Activated T-cell treated with anti-CD3 and anti-CD28 coated beads for 4 hours (primary cell): ENCODE data around the gene ZHX3.
"Not testable (repeated sequence)": the region's sequence is repeated elsewhere in the genome, so short reads cannot be mapped to it uniquely, and the experiment has no call there.

Source experiments
- DNase-seq: peaks from one replicate; pipeline ENCODE4 v3.0.0-alpha.2; 2020

ZHX3 gene

DNA sequence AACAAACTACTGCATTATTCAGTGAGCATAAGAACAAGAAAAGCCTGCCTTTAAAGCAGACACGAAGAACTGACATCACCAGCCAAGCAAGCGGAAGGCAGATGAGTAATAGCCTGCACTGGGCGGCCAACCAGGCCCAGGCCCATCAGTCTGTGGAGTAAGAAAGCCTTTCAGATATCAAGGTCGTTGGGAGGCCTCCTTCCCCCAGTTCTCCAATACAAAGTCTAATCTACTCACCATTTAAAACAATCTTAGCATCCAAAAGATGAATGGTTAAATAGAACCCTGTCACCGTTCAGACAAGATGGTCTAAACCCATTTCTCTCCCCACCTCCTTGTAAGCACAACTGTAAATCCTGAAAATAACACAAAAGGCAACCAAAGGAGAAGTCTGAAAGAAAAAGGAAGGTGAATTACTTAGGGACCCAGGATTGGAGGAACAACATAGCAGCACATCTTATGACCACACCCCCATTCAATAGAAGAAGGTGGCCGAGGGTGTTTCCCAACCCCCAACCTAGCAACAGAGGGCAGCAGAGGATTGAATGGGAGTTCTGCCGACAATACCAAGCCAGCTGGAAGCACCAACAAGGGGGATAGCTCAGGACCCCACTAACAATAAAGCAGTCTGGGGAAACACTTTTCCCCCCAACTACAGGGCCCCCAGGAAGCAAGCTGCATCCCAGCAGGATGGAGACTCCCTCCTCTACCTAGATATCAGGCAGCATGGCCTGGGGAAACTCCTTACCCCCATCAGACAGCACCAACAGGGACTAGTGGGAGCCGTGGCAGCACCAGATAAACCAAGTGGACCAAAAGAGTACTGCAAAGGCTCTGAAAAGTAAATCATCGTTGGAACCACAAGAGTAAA lies 67.9 kb downstream of the ZHX3 start:
- no peak for DNase-seq

DNA sequence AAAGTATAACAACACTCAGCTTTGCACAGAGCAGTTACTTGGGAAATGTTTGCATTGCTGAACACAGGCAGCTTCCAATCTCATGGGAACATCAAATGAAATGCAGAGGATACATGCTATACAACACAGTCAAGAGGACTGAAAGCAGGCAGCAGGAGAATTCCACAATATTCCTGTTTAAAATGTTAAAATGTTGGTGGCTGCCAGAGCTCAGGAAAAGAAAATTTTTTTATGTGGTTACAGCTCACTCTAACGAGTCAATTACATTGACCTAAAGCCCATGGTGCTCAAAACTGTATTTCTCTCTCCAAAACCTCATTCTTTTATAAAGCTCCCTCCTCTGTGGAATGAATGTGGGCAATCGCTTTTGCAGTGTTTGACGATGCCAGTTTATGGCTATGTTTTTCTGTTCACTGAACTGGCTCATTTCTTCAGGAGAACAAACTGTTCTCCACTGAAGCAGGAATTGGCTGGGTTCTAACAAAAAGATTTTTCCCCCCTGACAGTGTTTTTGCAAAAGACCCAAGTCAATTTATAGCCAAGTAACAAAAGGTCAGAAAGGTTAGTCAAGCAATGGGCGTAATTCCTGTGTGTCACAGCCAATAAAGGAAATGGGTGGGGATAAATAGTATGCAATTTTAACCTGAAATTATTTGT lies 69.0 kb downstream of the ZHX3 start:
- DNase-seq: no peak

DNA sequence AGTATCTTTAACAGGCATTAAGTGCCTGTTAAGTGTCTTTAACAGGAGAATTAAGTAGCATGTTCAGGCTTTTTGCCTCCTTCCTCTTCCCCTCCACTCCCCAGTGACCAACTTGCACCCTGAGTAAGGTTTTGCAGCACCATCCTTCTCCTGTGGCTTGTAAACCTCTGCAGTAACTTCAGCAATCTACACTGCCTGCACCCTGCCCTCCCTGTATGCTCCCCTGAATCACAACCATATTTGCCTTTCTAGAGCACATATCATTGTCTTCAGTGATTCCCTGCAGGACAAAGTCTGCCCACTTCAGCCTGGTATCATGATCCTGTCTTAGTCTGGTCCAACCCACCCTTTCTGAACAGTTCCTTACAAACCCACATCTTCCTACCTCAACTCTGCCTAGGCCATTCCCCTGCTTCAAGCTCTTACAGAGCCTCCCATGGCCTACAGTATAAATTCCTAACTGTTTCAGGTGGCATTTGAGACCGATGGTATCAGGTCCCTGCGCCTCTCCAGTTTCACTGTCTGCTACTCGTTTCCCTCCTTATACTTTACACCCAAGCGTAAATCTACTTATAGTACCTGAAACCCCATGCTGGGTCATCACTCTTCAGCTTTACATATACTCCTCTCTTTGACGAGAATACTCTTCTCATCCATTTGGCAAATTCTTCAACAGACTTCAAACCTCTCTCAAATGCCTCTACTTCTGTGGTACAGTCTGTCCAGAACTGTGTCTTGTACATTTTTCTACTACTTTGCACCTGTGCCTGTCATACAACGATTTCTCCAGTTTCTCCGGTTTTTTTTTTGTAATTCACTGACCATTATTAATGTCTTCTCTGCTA lies 69.8 kb downstream of the ZHX3 start:
- DNase-seq: no peak

DNA sequence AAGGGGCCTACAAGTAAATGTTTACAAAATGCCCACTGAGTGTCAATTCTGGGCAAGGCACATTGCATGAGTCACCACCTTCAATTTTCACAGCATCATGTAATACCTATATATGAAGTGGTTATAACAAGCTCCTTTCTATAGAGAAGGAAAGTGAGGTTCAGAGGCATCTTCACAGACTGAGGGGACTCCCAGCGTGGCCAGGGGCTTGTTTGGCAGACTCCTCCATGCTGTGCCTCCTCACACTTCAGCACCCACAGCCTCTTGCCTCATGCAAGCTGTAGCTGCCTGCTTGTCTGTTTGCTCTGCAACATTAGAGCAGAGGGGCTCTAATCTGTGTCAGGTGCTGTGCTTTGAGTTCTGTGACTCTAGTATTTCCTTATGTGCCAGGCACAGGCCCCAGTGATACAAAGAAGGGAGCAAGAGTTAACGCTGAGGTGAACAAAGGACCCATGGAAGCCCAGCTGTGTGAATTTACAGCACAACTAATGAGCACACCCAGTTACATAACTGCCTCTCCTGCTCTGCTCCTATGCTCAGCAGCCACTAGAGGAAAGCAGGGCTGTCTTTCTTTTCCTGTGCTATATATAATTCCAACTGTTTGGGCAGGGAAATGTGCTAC lies 72.3 kb downstream of the ZHX3 start:
- DNase-seq: no peak

GRCh38 chr20:41242807-41243206 lies 74.7 kb downstream of the ZHX3 start:
- DNase-seq: no peak

DNA sequence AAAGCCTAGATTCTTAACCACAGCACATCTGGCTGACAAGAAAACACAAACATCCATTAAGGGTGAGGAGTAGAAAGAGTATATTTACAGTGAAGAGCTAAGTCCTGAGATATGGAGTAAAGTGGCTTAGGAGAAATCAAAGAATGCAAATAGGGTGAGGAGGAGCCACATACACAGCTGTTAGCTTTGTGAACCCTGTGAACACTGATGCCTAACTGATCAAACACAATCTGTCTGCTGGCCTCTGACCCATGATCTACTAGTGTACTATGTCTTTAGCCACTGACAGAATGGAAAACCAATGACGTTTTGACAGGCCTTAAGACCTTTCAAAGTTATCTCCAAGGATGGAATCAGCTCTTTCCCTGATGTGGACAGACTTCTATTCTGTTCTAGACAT lies 75.2 kb downstream of the ZHX3 start:
- no peak for DNase-seq

DNA sequence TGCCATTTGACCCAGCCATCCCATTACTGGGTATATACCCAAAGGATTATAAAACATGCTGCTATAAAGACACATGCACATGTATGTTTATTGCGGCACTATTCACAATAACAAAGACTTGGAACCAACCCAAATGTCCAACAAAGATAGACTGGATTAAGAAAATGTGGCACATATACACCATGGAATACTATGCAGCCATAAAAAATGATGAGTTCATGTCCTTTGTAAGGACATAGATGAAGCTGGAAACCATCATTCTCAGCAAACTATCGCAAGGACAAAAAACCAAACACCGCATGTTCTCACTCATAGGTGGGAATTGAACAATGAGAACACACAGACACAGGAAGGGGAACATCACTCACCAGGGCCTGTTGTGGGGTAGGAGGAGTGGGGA lies 80.3 kb downstream of the ZHX3 start:
- DNase-seq: not testable (repeated sequence)

DNA sequence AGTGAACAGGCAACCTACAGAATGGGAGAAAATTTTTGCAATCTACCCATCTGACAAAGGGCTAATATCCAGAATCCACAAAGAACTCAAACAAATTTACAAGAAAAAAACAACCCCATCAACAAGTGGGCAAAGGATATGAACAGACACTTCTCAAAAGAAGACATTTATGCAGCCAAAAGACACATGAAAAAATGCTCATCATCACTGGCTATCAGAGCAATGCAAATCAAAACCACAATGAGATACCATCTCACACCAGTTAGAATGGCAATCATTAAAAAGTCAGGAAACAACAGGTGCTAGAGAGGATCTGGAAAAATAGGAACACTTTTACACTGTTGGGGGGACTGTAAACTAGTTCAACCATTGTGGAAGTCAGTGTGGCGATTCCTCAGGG lies 80.7 kb downstream of the ZHX3 start:
- not testable (repeated sequence) for DNase-seq

DNA sequence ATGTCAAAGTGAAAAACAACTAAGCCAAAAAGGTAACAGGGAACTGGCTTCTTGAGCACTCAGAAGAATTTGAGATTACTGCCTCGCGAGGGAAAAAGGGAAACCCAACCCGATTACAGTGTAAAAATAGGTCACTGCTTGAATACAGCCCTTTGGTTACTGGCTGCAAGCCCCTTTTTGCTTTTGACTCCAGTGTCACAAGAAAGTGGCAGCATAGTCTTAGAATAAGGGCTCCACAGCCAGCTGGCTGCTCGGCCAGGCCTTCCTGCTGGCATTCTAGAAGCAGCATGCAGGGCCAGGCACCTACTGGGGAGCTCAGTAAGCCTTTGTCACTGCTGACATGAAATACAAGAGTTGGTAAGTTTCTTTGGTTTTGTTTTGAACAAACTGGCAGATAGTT lies 83.0 kb downstream of the ZHX3 start:
- no peak for DNase-seq

DNA sequence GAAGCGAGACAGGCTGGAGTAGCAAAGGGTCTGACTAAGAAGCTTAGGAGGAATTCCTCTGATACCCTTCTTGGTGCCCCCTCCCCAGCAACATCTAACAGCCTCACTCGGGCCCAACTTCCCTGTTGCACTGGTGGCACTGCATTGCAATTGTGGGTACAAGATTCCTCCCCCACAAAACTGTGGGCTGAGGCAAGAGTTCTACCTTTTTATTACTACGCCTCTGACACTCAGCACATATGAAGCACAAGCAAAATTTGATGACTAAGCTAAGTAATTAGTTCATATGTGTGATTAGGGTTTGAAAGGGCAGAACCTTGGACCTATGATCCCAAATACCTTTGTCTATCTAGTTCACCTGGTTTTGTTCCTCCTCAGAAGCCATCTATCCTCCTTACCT lies 83.5 kb downstream of the ZHX3 start:
- no peak for DNase-seq

DNA sequence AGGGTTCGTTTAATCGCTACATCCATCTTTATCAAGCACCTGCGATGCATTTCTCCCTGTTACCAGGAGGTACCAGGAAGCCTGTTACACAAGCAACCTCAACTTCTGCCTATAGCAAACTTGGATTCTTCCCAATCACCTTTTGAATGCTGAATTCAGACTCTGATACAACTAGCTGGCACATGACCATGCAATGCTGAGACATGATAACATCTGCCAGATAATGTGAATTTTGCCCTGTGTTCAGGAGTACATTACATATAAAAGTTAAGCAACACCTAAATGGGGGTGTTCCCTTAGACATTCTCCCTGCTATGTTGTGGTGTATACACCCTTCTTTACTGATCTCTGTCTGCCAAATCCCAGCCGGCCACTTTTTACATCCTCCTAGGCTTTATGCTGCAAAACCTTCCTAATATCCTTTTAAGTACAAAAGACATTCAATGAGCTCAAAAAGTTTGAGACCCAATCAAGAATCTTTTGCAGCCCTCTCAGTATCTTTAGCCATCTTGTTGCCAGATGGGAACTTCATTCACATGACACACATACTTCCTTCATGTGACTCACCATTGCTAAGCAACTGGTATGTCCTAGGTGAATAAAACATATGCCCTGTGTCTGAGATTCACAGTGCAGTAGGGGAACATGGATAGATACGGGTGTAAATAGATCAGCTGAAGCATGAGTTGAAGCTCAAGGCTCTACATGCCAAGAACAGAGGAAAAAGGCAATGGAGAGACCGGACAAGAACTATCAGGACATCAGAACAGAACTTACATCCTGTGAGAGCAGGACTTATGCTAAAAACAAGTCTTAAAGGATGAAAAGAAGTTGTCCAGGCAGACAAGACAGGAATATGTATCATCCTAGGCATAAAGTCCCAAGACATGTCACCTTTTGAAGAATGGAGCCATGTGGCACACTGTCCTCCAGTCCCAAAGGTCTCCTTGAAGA lies 84.3 kb downstream of the ZHX3 start:
- no peak for DNase-seq

DNA sequence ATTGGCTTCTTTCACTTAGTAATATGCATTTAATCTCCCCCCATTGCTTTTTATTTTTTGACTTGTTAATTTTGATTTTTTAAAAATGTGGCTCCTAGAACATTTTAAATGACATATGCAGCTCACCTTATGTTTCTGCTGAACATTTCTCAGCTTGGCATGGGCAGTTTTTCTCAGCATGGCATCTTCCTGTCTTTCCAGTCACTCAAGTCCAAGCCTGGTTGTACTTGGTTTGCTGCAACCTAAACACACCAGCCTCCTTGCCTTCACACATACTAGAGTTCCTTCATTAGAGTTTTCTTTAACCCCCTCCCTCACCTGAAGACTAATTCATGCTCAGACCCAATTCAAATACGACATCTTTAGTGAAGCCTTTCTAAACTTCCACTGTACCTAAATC lies 86.4 kb downstream of the ZHX3 start:
- DNase-seq: no peak

DNA sequence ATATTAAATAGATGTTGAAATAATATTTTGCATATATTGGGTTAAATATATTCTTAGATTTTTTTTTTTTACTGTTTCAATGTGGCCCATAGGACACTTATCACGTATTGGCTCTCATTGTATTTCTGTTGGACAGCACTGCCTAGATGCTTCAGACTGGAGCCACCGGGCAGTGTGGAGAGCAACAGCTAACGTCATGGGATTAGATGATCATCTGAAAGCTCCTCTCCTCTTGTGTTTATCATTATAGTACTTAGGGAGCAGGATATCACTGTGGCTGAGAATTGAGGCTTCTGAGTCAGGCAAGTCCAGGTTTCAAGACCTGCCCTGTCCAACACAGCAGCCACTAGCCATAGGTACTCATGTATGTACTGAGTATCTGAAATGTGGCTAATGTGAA lies 87.4 kb downstream of the ZHX3 start:
- DNase-seq: no peak

- no peak for DNase-seq
Measured at GRCh38 chr20:41229259-41229658, 88.3 kb downstream of the ZHX3 start.

- DNase-seq: no peak
Measured at GRCh38 chr20:41228858-41229257, 88.7 kb downstream of the ZHX3 start.

DNA sequence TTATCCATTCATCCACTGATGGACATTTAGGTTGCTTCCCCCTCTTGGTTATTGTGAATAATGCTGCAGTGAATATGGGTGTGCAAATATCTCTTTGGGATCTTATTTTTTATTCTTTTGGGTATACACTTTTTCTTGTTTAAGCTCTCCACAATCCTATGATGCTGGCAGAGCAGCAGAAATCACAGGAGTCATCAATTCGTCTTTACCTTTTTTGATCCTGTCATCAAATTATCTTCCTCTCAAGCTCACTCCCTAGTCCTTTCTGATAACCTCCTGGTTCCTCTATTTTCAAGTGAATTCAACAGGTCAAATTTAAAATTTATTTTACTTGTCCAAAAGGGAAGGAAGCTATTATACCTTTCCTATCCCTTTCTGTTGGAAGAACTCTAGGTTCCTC lies 91.1 kb downstream of the ZHX3 start:
- no peak for DNase-seq

- no peak for DNase-seq
Measured at GRCh38 chr20:41225091-41225490, 92.4 kb downstream of the ZHX3 start.

GRCh38 chr20:41224281-41224680 lies 93.2 kb downstream of the ZHX3 start:
- DNase-seq: no peak

GRCh38 chr20:41223112-41223511 lies 94.4 kb downstream of the ZHX3 start:
- no peak for DNase-seq

- DNase-seq: no peak
Measured at GRCh38 chr20:41222703-41223102, 94.8 kb downstream of the ZHX3 start.

DNA sequence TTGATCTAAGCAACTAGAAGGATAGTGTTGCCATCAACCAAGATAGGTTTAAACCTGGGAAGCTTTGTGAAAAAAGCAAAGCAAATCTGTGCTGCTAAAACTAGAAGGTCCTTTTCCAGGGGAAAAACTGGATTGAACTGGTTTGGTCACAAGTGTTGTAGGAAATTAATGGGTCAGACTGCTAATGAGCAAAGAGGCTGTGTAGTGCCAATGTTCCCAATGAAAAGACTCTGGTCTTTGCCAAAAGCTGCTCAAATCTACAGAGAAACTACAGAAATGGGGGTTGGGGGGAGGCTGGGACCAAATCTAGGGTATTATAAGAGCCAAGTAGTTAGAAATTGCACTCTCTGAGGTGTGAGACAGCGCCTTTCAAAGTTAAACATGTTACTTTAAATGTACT lies 95.2 kb downstream of the ZHX3 start:
- DNase-seq: no peak

GRCh38 chr20:41221614-41222218 lies 95.8 kb downstream of the ZHX3 start:
- DNase-seq: no peak
